Measurements from ENCODE around the gene NKAIN4.

DNA sequence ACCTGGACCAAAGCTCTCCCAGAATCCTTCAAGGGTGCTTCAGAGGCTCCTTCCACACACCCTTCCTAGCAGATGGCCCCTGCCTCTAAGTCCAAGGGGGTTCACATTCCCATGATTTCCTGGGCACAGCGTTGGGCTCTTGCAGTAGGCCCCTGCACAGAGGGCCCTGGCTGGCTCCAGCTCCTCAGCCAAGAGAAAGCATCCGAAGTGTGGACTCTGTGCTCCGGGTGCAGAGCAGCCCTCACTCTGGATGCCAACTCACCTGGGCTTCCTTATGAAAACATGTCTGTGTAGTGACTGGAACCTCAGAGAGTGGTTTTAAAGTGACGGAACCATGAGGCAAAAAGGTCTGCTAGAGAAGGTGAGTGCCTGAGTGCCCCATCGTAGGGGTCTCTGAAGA is 49.9 kb downstream of the NKAIN4 start:
- TF ChIP-seq, protein P1, sequence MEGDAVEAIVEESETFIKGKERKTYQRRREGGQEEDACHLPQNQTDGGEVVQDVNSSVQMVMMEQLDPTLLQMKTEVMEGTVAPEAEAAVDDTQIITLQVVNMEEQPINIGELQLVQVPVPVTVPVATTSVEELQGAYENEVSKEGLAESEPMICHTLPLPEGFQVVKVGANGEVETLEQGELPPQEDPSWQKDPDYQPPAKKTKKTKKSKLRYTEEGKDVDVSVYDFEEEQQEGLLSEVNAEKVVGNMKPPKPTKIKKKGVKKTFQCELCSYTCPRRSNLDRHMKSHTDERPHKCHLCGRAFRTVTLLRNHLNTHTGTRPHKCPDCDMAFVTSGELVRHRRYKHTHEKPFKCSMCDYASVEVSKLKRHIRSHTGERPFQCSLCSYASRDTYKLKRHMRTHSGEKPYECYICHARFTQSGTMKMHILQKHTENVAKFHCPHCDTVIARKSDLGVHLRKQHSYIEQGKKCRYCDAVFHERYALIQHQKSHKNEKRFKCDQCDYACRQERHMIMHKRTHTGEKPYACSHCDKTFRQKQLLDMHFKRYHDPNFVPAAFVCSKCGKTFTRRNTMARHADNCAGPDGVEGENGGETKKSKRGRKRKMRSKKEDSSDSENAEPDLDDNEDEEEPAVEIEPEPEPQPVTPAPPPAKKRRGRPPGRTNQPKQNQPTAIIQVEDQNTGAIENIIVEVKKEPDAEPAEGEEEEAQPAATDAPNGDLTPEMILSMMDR (conservative IDR thresholded peaks at IDR 0.05 in 1 of 2, IDR thresholded peaks at IDR 0.05 in 1 of 2; ENCODE audit: extremely low read depth in 1 of 2, insufficient read depth in 1 of 2, low read depth in 1 of 2, low read length in 2 of 2): no peak
- no peak for TF ChIP-seq EZH2 (IDR thresholded peaks at IDR 0.05; ENCODE audit: borderline replicate concordance, low read length)

Measured in mammary epithelial cell (primary cell).